GM12891 (cell line): ENCODE data around the gene APOL5.

Experiments used
- DNase-seq: peaks from one replicate; pipeline ENCODE4 v3.0.0; 2011; ENCODE audit warnings: low spot score; ENCODE audit not compliant: insufficient read length
- FAIRE-seq: peaks from 2 replicates; lab custom pipeline; 2011; peaks lifted over from hg19 to GRCh38; lab: Jason Lieb, UNC
- PAX5 ChIP-seq: IDR thresholded peaks from 2 replicates; pipeline ENCODE4 v1.6.1; 2011; ENCODE audit warnings: low read length, moderate library complexity, mild to moderate bottlenecking; ENCODE audit not compliant: insufficient read depth, severe bottlenecking
- POLR2A ChIP-seq: IDR thresholded peaks from 2 replicates; pipeline ENCODE4 v1.6.1; 2011; ENCODE audit warnings: low read depth, low read length, control low read depth
- POLR2AphosphoS5 ChIP-seq: IDR thresholded peaks from 2 replicates; pipeline ENCODE4 v1.6.1; 2011; ENCODE audit warnings: low read depth, low read length, control low read depth
- POU2F2 ChIP-seq: IDR thresholded peaks from 2 replicates; pipeline ENCODE4 v1.6.1; 2011; ENCODE audit warnings: low read depth, mild to moderate bottlenecking, control low read depth, low read length, moderate library complexity
- SPI1 ChIP-seq: IDR thresholded peaks from 2 replicates; pipeline ENCODE4 v1.6.1; 2011; ENCODE audit warnings: low read depth, low read length, control low read depth
- TAF1 ChIP-seq: IDR thresholded peaks from 2 replicates; pipeline ENCODE4 v1.6.1; 2011; ENCODE audit warnings: low read depth, low read length, control low read depth

Gene APOL5

GRCh38 chr22:35752863-35753189 lies 35.2 kb downstream of the APOL5 start:
- no peak for DNase-seq

DNA sequence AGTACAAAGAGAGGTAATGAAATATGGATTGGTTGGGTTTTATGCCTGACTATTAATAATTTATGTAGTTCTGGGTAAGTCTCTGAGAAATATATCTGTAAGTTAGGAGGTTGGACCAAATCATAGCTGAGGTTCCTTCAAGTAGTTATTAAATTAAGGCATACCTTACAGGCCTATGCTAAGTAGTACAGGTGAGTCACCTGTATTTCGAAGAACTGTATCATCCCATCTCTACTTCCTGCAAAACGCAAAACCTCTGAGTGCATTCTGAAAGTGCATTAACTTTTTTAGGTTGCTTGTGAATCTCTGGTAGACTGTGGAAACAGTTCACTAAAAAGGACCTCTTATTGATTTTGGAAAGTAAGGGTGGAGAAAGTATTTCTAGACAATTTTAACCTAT lies 37.1 kb downstream of the APOL5 start:
- TF ChIP-seq SPI1: no peak
- TF ChIP-seq POU2F2: no peak
- no peak for TF ChIP-seq POLR2A
- TF ChIP-seq PAX5: no peak
- no peak for TF ChIP-seq TAF1
- TF ChIP-seq POLR2AphosphoS5: no peak
- DNase-seq: no peak
- FAIRE-seq: no peak

More at GRCh38 chr22:35752863-35753189, 35.2 kb downstream of the APOL5 start:
- FAIRE-seq: no peak
- TF ChIP-seq PAX5: no peak
- TF ChIP-seq TAF1: no peak
- no peak for TF ChIP-seq SPI1
- TF ChIP-seq POLR2AphosphoS5: no peak
- TF ChIP-seq POU2F2: no peak
- no peak for TF ChIP-seq POLR2A

GRCh38 chr22:35756722-35757121 lies 39.0 kb downstream of the APOL5 start:
- no peak for TF ChIP-seq TAF1
- FAIRE-seq (no peak), DNase-seq (no peak)

GRCh38 chr22:35758394-35758793 lies 40.7 kb downstream of the APOL5 start:
- no peak for FAIRE-seq
- no peak for DNase-seq
- TF ChIP-seq POLR2AphosphoS5 (no peak), POU2F2 (no peak), SPI1 (no peak), POLR2A (no peak), PAX5 (no peak), TAF1 (no peak)

DNA sequence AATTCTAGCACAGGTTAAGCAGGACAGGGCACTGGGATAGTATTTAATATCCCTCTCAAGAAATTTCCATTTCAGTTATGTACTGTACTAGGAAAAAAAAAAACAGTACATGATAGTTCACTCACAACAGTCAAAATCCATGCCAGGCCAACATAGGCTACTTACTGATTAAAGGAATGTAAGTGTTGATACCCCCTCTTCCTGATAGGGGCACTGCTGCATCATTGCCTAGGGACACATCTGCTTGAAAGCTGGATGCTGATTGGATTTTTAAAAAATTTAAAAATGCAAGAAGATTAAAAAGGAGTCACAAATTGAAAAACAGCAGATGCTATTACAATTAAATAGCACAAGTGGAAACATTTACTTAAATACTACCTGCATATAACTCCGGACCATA lies 43.4 kb downstream of the APOL5 start:
- DNase-seq: no peak
- FAIRE-seq: no peak
- TF ChIP-seq POU2F2 (no peak), PAX5 (no peak), POLR2AphosphoS5 (no peak), SPI1 (no peak), TAF1 (no peak), POLR2A (no peak)

DNA sequence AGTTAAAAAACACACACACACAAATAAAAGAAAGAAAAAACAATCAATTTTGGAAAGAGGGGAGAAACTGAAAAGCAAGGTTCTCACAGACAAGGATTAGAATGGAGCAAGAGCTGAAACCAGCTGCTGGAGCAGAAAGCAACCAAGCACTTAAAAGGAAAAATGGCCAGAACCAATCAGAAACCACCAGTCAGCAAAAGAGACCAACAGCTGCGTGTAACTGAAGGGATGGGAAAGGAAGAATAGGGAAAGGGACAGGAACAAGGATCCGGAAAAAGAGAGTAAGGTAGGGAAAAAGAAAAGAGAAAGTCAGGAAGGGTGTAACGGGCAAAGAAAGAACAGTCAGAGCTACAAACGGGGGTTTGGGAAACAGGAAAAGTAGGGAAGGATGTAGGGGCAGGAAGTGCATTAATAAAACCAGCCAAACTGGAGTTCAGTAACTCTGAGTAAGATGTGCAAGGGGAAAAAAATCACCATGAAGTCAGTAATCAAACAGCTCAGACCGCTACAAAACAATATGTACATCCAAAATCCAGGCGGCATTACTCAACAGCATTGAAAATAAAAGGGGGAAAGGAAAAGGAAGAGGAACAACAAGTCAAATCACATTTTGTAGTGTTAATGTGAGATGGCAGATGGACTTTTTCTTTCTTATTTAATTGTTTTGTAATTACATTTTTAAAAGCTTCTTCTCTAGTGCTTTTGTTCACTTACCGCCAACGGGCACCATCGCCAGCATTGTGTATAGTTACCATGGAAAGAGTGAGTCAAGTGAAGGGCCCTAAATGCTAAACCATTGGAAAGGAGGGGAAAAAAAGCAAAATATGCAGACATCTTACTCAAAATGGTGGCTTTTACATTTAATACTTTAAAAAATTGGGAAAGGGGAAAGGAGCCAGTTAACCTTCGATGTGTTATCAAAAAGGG lies 49.2 kb downstream of the APOL5 start:
- DNase-seq (no peak), FAIRE-seq (no peak)
- TF ChIP-seq POLR2AphosphoS5 (no peak), POU2F2 (no peak), SPI1 (no peak), POLR2A (no peak), TAF1 (no peak), PAX5 (no peak)

DNA sequence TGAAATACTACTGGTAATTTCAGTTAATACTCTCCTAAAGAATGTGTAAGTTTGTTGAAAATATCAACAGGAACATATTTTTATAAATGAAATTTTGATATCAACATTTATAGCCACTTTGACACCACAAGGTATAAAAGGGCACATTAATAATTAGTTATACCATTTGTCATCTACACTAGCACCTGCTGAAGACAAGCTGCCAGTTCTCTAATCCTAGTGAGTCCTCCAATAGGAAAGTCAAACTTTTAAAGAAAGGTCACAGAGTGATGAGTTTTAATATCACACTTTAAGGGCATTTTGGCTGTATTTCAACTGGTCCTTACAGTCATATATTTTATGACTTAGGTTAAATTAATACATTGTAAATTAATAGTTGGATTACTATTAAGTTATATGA lies 52.3 kb downstream of the APOL5 start:
- TF ChIP-seq TAF1: no peak
- DNase-seq (no peak), FAIRE-seq (no peak)

- FAIRE-seq: no peak
- no peak for DNase-seq
- TF ChIP-seq TAF1 (no peak), POLR2AphosphoS5 (no peak), PAX5 (no peak), POLR2A (no peak), POU2F2 (no peak), SPI1 (no peak)
These were observed 57.7 kb downstream of the APOL5 start for GRCh38 chr22:35775339-35775738.

DNA sequence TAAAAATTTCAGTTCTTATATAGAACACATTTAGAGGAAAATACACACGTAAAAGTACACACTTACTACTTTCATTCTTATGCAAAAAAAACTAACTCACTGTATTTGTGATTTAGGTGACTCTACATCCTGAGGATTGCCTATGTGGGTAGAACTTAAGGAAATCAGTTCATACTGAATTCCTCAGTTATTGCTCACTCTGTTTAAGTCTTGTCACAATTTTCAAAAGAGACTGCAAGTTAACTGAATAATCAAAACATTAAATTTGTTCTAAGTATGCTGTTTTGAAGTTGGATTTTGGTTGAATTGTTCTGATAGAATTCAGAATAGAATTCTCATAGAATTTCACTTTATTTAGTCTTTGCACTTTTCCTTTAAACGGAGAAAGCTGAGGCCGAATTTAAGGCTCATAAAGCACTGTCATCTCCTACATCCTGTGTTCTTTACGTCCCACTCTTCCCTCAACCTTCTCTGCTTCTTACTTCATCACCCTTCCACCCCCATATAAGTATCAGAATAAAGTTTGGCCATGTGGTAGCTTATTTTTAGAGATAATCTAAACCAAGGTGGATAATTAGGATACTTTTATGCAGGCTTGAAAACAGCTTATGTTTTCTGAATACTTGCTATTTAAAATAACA lies 59.8 kb downstream of the APOL5 start:
- TF ChIP-seq TAF1 (no peak), SPI1 (no peak), POLR2AphosphoS5 (no peak), PAX5 (no peak), POU2F2 (no peak), POLR2A (no peak)
- FAIRE-seq (no peak), DNase-seq (no peak)
